Stimulated activated CD4-positive, alpha-beta T cell treated with anti-CD3 and anti-CD28 coated beads, Interleukin-4, amount 100 ng/mL, for 24 hours (primary cell): Measurements from ENCODE around the gene CASP2.

Experiments used
- DNase-seq: peaks from one replicate; pipeline ENCODE4 v3.0.0-alpha.2; 2020

Gene CASP2

DNA sequence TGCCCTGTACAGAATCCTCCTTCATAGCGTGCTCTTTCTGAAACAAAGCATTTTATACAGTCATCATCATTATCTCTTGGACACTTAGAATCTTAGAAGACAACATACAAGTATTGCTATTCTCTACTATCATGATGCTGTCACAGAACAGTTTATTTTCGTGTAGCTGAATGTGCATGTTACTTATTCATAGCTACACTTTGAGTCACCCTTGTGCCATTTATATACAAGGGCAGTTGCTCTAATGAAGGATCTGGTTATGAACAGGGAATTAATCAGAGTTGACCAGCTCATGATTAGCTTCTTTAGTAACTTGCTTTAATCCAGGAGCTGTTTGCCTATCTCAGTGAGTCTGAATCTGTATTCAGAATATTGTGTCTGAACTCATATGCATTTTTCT is 11.2 kb downstream of the CASP2 start:
- DNase-seq, result no peak

DNA sequence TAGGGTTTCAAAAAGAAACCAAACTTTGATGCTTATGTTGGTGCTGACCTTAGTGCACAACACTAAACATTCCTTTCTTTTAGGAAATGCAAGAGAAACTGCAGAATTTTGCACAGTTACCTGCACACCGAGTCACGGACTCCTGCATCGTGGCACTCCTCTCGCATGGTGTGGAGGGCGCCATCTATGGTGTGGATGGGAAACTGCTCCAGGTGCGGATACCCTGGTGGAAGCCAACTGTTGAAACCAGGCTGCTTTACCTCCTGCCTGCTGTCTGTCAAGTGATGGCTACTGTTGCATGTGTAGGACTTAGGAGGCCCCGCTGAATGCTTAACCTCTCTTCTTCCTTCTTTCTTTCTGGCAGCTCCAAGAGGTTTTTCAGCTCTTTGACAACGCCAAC is 11.7 kb downstream of the CASP2 start:
- peak; percentile 67 for DNase-seq

DNA sequence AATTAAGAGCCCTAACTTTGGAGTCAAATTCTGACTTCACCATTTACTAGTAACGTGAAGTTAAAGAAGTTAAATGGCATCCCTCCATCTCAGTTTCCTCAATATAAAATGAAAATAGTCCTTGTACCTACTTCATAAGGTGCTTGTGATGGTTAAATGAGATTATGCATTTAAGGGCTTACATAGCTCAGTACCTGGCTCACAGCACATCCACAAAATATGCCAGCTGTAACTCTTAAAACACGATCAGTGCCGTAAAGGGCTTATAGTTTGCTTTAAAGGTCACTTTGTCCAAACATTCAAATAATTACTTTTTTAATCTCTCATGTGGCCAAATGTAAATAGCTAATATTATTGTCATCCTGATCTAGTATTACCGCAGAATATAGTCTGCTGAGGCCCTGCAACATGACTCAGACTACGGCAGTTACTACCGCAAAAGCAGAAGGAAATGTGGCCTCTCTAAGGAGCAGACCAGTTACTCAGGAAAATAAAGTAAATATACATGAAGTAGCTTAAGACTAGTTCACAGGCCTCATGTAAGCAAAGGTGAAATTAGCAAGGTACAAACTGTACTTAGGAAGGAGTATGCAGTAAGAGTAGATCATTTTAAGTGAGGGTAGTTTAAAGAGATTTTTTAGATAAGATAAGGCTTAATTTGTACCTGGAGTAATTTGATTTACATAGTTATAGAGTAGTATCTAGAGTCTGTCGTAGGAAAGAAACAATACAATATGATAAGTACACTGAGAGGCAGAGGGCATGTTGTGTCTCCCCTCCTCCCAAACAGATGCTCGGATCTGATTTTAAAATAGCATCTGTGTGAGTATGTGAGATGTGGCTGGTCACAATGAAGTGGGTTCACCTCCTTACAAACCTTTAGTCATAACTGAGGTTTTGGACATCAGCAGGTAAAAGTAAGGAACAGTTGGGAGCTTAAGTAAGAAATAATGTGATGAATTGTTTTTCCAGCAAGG is 13.1 kb downstream of the CASP2 start:
- DNase-seq, result no peak

DNA sequence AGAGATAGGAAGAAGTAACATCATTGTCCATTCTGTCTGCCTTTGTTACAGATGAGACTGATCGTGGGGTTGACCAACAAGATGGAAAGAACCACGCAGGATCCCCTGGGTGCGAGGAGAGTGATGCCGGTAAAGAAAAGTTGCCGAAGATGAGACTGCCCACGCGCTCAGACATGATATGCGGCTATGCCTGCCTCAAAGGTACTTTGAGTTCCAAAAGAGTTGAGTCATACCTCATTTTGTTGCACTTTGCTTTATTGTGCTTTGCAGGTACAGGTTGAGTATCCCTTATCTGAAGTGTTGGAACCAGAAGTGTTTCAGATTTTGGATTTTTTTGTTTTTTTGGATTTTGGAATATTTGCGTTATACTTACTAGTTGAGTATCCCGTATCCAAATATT is 15.6 kb downstream of the CASP2 start:
- DNase-seq, result no peak

DNA sequence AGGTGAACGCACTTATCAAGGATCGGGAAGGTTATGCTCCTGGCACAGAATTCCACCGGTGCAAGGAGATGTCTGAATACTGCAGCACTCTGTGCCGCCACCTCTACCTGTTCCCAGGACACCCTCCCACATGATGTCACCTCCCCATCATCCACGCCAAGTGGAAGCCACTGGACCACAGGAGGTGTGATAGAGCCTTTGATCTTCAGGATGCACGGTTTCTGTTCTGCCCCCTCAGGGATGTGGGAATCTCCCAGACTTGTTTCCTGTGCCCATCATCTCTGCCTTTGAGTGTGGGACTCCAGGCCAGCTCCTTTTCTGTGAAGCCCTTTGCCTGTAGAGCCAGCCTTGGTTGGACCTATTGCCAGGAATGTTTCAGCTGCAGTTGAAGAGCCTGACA is 16.8 kb downstream of the CASP2 start:
- no peak for DNase-seq

DNA sequence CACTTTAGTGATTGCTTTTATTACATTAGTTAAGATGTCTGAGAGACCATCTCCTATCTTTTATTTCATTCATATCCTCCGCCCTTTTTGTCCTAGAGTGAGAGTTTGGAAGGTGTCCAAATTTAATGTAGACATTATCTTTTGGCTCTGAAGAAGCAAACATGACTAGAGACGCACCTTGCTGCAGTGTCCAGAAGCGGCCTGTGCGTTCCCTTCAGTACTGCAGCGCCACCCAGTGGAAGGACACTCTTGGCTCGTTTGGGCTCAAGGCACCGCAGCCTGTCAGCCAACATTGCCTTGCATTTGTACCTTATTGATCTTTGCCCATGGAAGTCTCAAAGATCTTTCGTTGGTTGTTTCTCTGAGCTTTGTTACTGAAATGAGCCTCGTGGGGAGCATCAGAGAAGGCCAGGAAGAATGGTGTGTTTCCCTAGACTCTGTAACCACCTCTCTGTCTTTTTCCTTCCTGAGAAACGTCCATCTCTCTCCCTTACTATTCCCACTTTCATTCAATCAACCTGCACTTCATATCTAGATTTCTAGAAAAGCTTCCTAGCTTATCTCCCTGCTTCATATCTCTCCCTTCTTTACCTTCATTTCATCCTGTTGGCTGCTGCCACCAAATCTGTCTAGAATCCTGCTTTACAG is 17.4 kb downstream of the CASP2 start:
- DNase-seq, result peak; percentile 72

DNA sequence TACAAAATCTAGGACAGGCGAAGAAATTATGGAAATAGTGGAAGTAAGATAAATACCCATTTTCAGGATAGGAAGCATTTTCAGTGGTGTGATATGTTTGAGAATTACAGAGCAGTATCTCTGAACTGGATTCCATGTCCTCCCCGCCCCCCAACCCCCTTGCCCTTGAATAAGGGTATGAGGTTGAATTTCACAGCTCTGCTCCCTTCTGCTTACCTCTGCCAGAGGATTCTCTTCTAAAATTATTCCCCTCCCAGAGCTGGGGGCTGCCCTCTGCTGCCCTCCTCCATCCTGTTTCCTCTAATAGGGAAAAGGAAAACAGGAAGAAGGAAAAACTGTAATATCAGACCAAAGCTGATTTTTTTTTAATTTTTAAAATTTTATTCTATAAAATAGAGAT is 20.5 kb downstream of the CASP2 start:
- DNase-seq, result no peak

DNA sequence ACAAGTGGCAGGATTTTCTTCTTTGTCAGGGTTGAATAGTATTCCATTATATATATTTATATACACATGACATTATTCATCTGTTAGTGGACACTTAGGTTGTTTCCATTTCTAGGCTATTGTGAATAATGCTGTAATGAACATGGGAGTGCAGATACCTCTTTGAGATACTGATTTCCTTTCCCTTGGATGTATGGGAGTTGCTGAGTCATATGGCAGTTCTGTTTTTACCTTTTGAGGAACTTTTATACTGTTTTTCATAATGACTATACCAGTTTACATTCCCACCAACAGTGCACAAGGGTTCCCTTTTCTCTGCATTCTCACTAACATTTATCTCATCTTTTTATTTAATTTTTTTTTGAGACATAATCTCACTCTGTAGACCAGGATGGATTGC is 26.0 kb downstream of the CASP2 start:
- no peak for DNase-seq

DNA sequence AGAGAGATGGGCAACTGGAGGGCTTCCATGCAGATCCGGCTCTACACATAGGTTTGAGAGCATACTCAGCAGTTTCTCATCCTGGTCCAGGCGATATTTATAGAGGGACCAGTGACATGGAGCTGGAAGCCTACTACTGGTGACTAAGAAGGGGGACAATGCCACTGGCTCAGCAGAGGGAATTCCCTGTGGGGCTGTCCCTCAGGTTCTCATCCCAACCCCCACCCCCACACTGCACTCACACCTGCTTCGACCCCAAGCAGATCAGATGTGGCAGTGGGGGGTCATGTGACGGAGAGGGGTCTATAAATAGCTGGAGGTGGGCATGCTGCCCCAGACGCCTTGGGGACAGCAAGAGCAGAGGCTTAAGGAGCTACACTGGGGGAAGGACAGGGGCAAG is 27.6 kb downstream of the CASP2 start, which contains the start of gene CLCN1:
CLCN1 (plus strand) TSS at position 336 of the 400 bp plus-strand sequence. CDS start 102 bp downstream, outside the sequence.
- no peak for DNase-seq

DNA sequence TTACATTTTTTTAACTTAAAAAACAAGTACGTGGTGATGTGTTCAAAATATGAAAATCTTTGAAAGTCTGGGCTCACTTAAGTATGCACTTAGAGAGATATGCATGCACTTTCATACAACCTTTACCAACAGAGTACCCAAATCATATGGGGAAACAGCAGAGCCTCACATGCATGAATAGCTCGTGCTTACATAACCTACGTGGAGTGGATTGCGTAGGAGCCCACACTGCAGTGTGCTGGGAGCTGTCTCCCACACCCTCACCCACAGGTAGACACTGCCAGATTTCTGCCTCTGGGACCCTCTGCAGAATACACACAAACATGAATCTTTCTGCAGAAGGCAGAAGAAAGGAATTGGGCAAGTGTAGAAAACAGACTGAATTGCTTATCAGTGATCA is 28.3 kb downstream of the CASP2 start:
- no peak for DNase-seq

DNA sequence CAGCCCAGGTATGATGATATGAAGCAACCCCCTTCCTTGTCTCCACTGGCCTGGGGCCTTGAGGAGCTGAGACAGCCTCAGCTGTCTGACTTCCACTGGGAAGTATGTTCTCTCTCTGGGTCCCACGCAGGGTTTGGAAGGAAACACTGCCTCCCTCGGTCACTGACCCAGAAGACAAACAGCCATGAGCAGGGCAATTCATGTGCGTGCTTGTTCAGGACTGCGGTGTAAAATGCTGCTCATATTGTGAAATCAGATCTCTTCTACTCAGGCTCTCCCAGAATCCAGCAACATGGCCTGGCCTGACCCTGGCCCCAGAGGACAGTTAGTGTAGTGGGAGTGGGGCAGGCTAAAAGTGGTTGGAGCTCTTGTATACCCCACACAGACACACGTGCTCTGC is 30.5 kb downstream of the CASP2 start:
- no peak for DNase-seq

DNA sequence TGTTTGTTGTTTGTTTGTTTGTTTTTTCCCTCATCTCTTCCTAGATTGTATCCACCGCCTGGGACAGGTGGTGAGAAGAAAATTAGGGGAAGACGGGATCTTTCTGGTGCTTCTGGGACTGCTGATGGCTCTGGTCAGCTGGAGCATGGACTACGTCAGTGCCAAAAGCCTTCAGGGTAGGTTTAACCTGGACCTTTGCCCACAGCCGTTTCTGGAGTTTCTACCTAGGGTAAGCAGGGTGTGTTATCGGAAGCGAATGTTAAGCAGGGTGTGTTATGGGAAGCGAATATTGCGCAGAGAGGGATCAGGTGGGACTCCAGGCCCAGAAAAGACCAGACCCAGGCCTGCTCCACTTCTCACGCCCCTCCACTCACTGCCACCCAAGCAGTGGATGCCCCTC is 32.5 kb downstream of the CASP2 start:
- no peak for DNase-seq

DNA sequence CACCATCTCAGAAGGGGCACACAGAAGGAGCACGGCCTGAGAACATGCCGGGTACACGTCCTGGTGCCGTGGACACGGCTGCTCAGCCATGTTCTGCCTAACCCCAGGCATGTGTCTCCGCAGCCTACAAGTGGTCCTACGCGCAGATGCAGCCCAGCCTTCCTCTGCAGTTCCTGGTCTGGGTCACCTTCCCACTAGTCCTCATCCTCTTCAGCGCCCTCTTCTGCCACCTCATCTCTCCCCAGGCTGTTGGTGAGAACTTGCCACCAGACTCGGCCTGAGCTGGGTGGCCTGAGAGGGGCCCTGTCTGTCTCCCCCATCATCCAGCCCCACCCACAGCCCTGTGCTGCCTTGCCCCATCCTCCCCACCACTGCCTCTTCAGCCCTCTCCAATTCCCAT is 33.1 kb downstream of the CASP2 start:
- DNase-seq, result no peak

DNA sequence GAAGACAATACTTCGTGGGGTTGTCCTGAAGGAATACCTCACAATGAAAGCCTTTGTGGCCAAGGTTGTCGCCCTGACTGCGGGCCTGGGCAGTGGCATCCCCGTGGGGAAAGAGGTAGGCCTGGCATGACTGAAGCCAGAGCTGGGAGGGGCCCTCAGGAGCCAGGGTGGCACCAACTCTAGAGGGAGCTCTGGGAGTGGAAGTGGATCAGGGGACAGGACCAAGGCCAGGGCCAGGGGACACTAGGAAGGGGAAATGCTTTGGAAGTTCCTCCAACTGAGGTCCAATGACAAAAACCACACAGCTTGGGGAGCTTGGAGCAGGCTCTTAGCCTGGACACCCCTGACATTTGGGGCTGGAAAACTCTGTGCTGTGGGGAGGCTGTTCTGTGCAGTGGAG is 33.6 kb downstream of the CASP2 start:
- DNase-seq, result no peak

DNA sequence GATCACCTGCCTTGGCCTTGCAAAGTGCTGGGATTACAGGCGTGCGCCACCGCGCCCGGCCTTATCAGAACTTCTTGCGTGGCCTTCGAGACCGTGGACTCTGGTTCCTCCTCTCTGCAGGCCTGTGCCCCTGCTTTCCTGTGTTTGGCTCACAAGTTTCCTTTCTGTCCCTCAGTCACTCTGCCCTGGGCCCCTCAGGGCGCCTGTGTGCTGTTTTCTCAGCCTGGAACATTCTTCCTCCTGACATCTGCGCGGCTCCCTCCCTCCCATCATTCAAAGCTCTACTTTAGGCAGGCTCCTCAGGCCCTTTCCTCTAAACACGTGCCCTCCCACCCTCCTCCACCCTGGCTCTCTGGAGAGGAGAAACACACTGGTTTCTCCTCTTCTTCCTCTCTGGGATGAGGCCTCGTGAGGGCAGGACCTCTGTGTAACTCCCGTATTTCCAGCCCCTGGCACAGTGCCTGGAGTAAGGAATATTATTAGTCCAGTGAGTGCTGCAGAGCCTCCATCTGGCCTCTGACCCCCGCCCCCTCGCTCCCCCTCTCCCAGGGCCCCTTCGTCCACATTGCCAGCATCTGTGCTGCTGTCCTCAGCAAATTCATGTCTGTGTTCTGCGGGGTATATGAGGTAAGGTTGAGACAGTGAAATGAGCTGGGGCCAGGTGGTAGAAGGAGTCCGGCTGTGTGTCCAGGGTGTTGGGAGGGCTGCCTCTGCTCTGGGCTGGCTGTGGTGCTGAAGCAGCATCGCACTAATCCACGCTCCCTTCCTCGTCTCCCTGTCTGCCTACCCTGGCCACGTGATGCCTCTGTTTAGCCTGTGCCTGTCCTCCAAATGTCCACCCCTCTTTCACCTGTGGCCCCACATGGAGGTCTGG is 34.8 kb downstream of the CASP2 start:
- DNase-seq, result no peak

DNA sequence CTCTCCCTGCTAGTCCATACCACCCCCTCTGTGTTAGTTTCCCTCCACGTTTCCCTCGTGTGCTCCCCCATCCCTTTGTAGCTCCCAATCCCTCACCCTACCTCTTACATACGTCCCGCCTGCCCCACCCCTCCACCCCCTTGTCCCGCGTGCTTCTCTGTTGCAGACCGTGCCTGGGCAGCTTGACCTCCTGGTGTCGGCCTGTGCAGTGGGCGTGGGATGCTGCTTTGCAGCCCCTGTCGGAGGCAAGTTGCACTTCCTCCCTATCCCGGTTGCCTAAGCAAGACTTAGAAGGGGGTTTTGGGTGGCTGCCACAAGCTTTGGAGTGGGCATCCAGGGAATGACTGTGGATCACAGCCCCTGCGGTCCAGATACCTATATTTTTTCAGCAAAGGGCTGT is 35.5 kb downstream of the CASP2 start:
- DNase-seq, result no peak

DNA sequence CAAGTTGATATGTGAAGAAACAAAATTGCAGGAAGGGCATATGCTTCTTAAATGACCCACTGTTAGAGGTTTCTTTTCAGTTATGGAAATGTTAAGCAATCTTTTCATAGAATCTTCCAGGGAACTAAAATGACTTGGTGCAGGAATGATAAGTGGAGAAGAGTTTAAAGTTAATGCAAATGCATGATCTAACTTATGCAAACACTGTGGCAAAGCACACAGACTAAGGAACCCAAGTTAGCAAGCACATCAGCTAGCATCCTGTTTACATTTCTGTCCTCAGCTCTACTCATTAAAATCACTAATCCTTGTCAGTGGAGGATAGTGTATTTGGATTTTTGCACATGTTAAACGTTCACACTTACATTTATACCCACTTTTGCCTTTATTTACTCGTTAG is 37.1 kb downstream of the CASP2 start:
- DNase-seq, result no peak

DNA sequence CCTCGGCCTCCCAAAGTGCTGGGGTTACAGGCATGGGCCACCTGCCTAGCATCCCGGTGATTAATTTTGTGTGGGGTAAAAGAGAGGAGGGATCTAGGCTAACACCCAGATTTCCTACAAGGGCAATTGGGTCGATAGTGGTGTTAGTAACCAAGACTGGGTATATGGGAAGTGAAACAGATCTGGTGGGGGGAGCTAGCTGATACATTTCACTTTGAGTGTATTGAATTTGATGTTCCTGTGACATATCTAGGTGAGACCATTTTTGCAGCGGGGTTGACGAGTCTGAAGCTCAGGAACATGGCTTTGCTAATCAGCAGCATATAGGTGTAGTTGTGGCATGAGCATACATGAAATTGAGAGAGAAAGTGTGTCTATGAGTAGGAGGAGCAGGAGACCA is 39.8 kb downstream of the CASP2 start:
- no peak for DNase-seq

DNA sequence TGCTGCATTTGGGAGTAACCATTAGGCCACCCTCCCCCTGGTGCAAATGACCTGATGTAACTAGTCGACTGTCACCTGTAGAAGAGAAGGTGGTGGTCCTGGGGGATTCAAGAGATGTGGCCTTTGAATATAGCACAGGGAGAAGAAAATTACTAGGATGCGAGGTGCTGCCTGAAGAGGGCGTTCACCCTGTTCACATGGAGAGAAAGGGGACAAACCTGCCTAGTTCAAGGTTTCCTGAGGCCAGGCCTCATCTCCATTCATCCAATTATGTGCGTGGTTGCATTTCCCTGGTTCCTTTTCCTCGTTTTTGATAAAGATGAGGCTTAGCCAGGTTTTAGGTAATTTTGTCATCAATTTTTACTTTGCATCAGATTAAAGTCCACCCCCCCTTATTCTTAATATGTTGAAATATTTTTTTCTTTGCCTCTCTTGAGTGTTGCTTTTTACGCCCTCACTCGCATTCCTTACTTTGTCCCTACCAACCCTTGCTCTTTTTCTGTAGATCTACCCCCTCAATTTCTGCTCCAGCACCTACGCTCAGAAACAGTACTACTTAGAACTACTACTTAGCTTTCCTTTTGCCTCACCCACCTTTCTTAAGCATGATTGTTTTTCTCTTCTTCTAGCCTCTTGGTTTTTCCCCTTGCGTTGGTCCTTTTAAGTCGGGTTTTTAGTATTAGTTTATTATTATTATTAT is 41.5 kb downstream of the CASP2 start:
- no peak for DNase-seq

DNA sequence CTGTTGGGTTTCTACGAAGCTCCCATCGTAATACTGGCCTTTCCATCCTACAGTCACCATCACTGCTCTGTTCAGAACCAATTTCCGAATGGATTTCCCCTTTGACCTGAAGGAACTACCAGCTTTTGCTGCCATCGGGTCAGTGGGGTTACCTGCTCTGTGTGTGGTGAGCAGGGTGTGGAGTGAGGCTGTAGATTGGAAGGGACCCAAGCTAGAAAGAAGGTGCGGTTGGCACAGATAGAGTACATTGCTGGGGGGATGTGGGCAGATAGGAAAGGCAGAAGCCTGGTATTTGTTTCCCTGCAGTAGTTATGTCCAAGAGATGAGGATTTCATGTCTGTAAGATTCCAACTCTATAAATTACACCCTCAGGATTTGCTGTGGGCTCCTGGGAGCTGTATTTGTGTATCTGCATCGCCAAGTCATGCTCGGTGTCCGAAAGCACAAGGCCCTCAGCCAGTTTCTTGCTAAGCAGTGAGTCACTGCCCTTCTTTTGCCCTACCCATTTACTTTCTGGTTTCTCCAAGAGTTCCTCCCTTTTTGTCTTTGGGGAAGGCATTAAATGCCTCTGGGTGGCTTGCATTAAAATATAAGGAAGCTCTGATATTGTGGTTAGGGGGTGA is 43.1 kb downstream of the CASP2 start:
- no peak for DNase-seq

DNA sequence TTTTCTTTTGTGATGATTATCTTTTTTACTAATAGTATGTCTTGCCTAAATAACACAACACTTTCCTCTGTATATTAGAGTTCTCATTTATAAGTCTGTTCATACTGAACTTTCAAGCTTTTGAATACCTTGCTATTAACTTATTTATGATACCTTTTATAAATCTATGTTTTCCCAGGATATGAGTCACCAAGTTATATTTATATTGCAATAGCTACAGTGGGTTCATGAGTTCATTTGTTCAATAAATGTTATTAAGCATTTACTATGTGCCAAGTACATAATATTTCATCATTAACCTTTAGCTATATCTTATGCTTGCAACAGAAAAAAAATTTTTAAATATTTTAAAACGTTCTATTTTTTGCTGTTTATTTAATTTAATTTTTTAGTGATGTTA is 46.1 kb downstream of the CASP2 start:
- no peak for DNase-seq

DNA sequence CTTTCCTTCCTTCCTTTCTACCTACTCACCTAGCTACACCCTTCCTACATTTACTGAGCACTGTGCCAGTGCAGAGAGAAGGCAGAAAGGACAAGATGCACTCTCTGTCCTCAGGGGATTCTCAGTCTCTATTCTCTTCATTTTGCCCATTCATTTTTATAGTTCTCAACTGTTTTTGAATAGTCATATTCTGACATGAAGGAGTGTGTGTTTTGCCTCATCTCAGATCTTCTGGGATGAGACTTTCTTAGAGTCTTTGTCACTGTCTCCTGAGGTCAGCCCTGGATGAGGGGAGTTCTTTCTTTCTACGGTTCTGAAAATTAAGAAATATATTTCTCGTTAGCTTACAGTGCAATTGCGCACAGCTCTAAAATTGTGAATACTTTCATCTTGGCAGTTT is 49.1 kb downstream of the CASP2 start:
- no peak for DNase-seq
